ENCODE results near the gene DUS1L.

DUS1L gene
- 113 to 120 reads per million in 2 donors for total RNA-seq

DNA sequence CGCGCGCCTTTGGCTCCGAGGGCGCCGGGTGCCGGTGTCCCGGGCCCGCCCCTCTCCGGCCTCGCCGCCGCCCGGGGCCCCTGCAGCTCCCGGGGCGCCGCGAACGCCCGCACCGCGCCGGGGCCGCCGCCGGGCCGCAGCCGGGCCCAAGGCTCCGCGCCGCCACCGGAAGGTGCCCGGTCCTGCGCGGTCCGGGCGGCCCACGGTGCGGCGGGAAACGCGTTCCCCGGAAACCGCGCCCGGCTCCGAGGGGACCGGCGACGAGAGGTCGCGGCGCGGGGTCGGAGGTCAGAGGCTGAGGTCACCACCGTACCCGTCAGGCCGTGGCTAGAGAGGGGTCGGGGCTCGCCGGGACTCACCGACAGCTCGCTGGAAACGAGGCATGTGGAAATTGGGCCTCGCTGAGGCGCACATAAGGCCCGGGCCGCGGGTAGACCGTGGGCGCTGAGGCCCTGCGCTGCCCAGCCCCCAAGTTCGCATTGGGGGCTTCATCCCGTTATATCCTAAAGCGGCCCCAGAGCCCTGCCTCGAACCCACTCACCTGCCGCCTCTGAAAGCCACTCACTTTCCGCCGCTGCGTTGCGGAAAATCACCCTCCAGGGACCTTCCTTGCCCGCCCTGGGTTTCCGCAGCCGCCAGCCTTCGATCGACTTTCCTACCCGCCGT, at the start of gene DUS1L:
TSS of gene DUS1L (minus strand) at position 167 of the 666 bp plus-strand sequence. CDS start 745 bp downstream, outside the sequence.
- peak; percentile 44 to 82 (median 51) for DNase-seq

DNA sequence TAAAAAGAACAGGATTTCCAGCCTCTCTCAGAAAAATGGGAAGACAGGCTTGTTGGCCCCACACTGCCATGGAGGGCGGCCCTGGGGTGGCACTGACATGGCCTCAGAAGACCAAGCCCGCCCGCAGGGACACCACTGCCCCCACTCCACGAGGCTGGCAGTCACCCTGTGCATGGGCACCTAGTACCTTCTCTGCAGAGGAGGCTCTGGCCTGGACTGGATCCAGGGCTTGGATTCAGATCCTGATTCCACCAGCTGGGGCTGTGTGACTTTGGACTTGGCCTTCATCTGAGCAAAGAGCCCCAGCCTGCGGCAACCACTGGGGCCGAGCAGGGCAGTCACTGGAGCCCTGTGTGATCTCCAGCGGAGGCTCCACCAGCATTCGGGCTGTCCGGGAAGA, 49.3 kb upstream of the DUS1L start:
- DNase-seq, result no peak

DNA sequence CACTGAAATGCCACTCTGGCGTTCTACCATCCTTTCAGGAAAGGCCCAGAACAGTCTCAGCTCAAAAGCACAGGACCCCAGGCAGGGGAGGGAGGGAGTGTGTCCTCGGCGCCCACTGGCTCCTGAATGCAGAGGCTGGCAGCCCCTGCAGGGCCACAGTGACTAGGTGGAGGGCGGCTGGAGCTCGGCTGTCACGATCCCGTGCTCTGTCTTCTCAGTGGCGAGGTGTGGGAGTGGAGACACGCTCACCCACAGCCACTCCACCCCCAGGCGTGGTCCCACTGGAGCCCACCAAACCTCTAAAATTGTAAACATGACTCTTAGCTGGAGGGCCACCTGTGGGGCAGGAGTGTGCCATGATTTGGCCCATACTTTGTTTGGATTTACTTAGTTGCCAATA, 48.8 kb upstream of the DUS1L start:
- no peak for DNase-seq

DNA sequence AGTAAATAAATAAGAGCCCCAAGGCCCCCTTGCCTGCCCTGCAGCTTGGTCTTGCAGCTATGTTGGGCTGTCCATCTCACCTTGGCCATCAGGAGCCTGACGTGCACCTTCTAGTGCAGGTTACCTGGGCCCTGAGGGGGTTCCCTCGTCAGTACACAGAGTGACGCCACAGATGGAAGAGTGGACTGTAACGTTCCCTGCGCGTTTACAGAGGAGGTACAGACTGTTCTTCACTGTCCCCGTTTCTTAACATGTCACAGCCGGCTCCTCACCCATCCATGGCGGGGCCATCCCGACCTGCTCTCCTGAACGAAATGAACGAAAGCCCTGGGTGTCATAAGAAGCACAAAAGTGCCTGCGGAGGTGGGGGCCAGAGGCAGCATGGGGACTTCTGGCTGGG, 48.3 kb upstream of the DUS1L start:
- no peak for DNase-seq

DNA sequence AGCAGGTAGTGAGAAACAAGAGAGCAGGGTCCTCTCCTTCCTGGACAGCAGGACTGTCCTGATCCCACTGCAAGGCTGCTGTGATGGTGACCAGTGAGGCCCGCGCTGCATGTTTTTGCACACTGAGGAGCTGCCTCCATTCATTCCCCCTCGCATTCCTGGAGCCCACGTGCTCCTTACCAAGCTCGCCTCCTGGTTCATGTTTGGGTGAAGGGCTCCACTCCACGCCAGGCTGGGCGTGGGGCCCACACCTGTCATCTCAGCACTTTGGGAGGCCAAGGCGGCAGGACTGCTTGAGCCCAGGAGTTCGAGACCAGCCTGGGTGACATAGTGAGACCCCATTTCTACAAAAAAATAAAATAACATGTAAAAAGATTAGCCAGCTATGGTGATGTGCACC, 47.8 kb upstream of the DUS1L start:
- no peak for DNase-seq

DNA sequence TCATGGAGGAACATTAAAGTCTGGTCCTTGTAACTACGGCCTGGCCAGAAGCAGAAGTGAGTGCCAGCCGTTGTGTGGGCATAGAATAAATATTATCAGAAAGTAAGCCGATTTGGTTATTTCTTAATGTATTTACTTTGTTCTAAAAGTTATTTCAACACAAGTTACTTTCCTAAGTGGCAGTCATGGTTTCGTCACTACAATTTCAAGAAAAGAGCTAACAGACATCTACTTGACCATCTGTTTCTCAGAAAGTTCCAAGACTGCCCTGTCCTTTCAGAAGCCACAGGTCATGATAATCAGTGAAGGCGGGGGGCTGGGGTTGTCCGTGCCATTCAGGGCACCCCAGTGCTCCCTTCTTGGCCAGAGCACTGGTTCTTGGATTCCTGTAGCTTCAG, 47.3 kb upstream of the DUS1L start:
- DNase-seq, result no peak

DNA sequence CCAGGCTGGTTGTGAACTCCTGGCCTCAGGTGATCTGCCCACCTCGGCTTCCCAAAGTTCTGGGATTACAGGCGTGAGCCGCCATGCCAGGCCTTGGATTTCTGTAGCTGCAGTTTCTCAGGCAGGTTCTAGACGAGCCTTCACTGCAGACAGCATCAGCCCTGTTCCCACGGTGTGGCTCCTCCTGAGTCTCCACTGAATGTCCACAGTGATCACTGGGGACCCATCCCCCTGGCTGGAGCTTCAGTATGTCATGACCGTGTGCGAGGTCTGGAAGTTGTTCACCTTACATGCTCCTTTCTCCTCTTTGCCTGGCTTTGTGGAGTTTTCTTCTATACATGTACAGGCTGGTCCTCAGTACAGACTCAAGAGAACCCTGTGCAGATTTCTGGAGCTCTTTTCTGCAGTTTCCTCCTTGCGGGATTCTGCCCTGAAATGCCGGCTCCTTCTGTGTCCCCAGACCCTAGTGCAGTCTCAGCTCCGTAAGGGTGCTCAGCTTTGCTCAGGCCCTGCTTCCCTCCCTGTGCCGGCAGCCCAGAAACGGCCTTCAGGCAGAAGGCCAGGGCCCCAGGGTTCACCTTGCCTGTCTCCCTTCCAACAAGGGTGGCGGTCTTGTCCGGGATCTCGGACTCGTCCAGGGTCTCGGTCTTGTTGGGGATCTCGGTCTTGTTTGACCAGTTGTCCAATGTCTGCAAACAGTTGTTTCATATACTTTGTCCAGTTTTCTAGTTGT, 46.7 kb upstream of the DUS1L start:
- no peak for DNase-seq

DNA sequence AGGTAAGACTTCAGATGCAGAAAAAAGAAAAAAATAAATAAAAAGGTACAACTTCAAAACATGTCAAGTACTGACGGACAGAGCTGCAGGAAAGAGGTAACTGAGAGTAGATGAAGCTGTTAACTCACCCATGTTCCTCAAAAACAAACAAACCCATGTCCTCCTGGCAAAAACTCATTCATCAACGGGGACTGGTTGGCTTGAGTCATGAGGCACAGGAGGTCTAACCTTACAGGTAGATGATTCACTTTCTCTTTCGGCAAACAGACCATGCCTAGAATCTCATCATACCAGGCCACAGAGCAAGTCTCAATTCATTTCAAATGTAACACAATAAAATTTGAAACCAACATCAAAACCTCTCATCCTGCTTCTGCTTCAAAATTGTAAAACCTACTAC, 44.7 kb upstream of the DUS1L start:
- peak in 1 of 5 experiments; percentile 45 for DNase-seq

DNA sequence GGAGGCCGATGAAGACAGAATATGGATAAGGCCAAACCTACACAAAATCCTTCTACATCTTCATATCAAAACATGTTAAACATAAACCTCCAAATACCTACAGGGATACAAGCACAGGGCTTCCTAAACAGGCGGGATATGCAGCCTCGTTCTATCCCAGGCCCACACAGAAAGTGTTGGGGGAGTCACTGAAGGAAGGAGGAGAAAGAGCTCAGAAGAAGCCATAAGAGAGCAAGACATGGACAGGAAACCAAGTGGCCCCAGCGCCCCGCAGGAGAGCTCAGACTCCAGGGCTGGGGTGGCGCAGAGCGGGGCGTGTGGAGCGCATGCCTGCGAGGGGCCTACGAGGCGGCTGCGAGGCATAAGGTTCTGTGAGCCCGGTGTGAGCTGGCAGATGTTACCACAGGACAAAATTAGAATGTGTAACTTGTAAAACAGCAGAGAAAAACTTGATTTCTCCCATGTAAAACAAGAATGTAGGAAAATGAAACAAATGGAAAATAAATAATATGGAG, 43.4 kb upstream of the DUS1L start:
- DNase-seq, result no peak

DNA sequence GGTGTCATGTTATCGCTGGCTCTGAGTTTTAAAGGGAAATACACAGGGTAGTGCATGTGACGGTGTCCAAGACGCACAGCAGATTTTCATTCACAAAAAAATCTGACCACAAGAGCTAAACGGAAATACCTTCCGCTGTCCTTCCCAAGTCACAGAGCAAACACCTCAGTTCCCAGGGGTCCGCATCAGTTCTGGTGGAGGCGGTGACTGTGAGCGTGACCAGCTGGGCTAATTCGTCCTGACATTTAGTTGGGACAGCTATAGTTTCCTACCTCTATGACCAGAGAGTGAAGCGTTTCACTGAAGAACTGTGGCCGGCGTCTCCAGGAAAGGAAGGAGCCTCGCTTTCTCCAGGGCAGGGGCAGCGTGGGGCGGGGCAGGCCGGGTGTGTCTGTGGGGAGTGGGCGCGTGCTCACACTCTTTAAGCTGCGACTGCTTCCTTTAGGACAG, 42.9 kb upstream of the DUS1L start:
- no peak for DNase-seq

DNA sequence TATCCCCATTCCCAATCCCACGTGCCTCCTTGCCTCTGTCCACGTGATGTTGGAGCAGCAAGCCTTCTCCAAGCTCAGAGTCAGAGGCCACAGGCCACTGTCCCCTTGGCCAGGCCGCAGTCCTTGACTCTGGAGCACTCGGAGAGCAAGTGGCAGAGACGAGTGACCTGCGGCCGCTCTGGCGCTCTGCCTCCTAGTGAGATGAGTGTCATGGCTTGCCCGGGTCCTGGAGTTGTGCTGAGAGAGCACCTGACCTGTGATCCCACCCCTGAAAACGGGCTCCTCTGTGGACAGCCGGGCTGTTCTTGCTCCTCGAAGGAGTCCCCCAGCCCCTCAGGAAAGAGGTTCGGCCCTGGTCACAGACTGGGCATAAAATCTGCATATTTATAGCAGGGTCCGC, 42.4 kb upstream of the DUS1L start:
- DNase-seq, result no peak

DNA sequence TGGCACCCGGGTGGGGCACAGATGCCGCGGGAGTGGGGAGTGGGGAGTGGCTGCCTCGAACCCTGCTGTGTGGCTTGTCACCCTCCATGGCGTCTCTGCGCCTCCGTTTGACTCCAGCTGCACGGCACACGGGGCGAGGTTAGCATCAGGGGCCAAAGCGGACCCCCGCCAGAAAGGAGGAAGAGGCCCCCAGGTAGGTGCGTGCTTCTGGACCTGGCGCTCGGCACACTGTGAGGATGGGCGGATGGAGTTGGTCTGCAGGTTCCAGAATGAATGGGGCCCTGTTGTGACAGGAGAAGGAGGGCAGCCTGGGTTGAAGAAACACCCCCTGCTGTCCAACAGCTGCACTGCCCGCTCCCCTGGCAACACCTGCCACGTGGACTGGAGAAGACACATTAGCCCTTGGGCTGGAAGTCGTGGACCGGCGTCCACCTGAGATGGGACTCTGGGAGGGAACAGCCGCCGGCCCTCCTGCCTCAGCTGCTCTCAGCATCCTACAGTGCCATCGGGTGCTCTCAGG, 41.8 kb upstream of the DUS1L start:
- DNase-seq, result no peak

DNA sequence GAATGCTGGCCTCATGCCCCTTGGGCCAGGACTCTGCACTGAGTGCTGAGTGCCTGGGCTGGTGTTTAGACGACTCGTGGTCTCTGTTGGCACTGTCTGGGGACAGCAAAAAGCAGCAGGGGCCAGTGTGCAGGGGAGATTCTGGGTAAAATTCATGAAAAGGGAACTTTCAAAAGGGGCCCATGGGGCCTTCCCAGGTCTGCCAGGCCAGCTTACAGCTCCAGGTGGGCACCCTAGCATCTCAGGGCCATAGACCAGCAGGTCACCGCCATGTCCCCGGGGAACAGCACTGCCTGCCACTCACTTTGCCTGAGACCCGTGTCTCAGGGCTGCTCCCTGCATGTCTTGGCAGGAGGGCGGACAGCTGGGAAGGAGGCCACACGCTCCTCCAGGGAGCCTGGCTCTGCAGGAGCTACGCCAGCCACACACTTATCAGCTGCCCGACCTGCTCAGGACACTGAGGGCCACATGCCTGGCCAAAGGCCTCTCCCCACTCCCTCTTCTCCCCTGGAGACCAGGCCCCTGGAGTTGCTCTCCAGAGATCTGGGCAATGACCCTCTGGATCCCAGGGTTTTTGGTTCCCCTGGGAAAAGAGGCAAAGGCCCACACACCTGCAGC, 41.2 kb upstream of the DUS1L start:
- no peak for DNase-seq

DNA sequence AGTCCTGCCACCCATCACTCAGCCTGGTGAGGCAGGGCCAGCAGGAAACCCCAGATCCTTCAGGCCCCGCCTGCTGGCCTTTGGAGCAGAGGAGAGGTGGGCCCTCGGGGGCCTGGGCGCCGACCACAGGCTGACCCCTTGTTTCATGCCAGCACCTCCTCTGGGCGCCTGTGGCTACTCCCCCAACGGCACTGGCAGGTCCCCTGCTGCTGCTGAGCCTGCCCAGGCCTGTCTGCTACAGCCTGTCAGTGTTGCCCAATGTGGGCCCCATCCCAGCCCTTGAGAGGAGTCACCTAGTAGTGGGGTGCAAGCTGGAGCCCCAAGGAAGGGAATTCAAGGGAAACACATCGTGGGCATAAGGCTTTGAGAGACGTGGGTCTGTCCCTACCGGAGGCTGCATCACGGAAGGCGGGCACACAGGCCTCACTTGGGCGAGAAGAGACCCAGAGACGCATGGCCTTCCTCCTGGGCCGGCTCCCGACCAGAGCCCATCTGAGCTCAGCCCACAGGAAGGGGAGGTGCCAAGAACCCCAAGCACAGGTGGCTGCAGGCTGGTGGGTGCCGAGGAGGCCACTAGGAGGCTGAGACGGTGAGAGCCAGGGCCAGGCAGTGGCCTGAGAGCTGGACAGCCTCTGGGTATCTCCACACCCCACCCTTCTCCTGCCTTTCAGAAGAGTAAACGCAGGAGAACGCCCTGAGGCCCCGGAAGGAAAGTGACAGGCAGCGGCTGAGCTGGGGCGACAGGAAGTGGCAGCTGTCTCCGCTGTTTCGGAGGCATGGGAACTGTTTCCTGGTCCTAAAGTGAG, 40.5 kb upstream of the DUS1L start:
- DNase-seq, result peak in 4 of 5 experiments; percentile 37 to 82 (median 43)

DNA sequence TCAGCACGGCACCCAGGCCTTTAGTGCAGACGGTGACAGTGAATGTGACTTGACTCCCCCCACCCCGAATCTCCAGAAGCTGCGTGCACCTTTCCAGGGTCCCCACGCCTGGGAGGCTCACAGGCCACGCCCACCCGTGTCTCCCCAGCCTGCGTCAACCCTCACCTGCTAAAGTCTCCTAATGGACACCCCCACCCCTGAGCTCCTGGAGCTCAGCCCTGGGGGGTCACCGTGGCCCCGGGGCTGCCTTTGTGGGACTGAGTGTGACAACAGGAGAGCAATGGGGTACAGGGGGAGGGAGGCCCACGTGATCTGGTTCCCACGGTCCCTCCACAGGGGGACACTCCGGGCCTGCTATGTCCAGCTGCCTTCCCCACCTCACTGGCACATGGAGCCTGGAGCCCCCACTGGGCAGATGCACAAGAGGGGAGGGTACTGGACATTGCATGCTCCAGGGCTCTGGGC, 39.8 kb upstream of the DUS1L start:
- no peak for DNase-seq

DNA sequence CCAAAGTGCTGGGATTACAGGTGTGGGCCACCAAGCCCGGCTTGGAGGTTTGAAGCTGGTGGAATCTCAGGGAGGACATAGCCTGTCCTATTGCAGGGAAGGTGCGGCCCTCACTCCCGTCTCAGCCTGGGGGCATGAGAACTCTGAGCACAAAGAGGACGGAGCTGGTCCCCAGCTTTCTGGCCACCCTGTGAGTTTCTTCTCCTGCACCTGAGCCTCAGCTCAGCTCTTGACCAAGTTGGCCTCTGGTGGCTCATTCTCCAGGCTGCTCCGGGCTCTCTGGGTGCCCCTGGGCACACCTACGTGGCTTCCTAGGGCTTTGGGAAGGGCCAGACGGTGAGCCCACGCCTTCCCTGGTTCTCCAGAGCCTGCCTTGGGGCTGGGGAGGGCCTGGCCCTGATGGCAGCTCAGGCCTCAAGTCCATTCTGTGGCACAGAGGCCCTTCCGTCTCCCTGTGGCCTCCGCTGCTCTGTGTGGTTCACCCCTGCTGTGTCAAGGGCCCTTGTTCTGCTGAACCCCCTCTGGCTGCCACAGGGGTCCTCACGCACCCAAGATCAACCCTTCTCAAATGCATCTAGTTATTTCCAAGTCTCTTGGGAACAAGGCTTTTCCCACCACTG, 39.3 kb upstream of the DUS1L start:
- DNase-seq, result no peak

DNA sequence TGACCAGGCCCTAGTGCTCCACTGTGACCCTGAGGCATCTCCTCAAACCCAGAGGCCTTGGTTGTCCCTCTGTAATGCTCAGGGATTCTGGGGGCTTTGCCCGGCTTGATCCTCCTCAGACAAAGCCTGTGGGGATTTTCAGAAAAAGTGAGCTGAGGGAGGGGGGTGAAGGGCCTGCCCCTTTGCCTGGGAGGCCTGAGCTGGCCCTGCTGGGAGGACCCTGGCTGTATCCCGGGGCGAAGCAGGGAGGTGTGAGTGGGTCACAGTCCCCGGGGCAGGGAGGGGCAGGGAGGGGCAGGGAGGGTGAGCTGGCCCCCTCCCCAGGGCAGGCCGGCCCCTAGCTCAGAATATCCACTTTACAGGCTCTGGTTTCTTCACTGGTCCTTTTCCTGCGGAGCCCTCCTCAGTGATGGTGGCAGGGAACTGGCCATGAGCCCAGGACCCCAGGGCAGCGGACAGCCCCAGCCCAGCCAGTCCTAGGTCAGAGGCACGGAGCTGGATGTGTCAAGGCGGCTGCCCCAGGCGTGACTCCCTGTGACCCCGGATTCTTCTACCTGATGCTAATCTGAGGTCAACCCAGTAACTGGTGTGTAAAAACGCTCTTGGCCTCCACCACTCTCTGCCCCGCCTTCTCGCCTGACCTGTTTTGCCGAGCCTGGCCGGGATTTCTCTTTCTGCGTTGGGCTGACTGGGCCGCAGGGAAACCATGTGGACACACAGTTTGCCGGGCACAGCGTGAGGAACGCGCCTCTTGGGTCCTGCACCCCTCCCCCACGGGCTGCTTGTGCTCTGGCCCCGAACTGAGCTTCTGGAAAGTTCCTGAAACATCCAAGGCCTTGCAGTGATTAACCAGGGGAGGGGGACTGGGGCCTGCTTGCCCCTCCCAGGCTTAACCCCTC, 38.2 kb upstream of the DUS1L start:
- no peak for DNase-seq

DNA sequence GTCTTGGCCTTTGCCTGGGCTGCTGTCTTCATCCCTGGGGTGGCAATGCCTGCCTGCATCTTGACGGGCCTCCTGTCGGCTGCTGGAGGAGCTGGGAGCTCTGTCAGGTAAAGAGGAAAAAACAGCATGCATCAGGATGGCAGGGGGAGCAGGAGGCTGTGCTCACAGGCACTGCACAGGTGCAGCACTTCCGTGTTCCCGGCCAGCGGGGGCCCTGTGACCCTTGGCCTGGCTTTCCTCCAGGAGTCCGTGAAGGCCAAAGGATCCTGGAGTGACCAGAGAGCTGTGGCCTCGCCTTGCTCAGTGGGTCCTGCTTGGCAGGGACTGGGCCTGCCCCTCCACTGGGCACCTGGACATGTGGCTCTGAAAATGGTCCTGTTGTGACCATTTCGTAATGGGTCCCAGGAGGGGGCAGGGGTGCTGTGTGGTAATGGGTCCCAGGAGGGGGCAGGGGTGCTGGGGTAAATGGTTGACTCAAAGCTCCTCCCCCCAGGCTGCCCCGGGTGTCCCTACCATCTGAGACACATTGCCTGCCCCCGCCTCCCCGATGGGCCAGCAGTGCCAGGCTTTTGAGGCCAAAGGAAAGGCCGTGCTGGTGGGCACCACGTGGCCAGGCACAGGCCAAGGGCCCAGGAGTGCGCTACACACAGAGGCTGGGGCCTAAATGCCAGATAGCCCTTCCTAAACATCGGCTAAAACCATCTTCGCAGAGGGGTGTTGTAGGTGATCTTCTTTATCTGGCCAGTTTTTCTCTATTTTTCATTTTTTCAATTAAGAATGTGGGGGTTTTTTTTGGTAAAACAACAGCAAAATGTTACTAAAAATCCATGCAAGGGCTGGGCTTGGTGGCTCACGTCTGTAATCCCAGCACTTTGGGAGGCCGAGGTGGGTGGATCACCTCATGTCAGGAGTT, 36.4 kb upstream of the DUS1L start:
- DNase-seq, result no peak

DNA sequence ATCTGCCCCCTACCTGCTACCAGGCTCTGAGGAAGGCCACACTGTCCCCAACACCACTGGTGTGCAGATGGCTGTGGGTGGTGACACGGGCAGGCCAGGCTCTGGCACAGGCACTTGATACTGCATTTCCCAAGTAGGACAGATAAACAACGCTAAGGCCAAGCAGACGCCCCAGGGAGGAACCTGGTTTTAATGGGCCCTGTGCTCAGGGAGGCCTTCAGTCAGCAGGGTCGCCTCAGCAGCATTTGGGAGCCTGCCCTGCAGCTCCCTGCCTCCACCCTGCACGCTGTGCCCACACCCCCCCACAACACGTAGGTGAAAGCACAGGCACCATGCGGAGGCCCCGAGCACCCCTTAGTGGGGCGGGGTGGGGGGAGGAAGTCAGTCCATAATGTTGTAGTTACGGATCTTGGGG, 35.7 kb upstream of the DUS1L start:
- DNase-seq, result no peak

Measured in T-helper 2 cell (primary cell).